HepG2 (cell line): ENCODE measurements around the gene MST1R. TPM values are rescaled to one million over a fixed set of nuclear protein-coding genes. Genes with fewer than 3 reads are reported as not detected.

Experiments used
- CC2D1A ChIP-seq: sonication (generic); formaldehyde crosslinking; IDR thresholded peaks from 2 replicates; pipeline ENCODE4 v1.8.1; 2023; ENCODE audit warnings: mild to moderate bottlenecking, missing genetic modification reagents
- KLF12 ChIP-seq: sonication (generic); formaldehyde crosslinking; IDR thresholded peaks from 2 replicates; pipeline ENCODE4 v1.4.0; 2020; ENCODE audit warnings: missing genetic modification reagents, borderline replicate concordance
- KLF9 ChIP-seq: IDR thresholded peaks from 2 replicates; pipeline ENCODE4 v1.6.1; 2016; ENCODE audit warnings: low read depth
- NFATC3 ChIP-seq: sonication (generic); formaldehyde crosslinking; IDR thresholded peaks from 2 replicates; pipeline ENCODE4 v1.5.1; 2020; ENCODE audit warnings: mild to moderate bottlenecking, missing genetic modification reagents
- NR2F2 ChIP-seq: IDR thresholded peaks from 2 replicates; pipeline ENCODE4 v1.6.1; 2012; ENCODE audit warnings: low read depth, inconsistent platforms, borderline replicate concordance
- REPIN1 ChIP-seq: sonication (generic); formaldehyde crosslinking; IDR thresholded peaks from 2 replicates; pipeline ENCODE4 v1.8.0; 2022; ENCODE audit warnings: missing genetic modification reagents, low read depth, mild to moderate bottlenecking, borderline replicate concordance
- ZEB1 ChIP-seq: IDR thresholded peaks from 2 replicates; pipeline ENCODE4 v1.6.1; 2012; ENCODE audit warnings: mild to moderate bottlenecking, low read depth, inconsistent platforms; ENCODE audit not compliant: insufficient replicate concordance
- ZNF337 ChIP-seq: sonication (generic); formaldehyde crosslinking; IDR thresholded peaks from 2 replicates; pipeline ENCODE4 v1.5.1; 2020; ENCODE audit warnings: missing genetic modification reagents, low read depth, mild to moderate bottlenecking, borderline replicate concordance
- ZNF615 ChIP-seq: sonication (generic); formaldehyde crosslinking; IDR thresholded peaks from 2 replicates; pipeline ENCODE4 v1.5.0; 2020; ENCODE audit warnings: mild to moderate bottlenecking, missing genetic modification reagents, borderline replicate concordance
- polyA plus RNA-seq, 8 experiments: library from polyadenylated mRNA; depleted of rRNA in 3 of 8; stranded (reverse) in 7 of 8; unstranded in 1 of 8; fragments of >200 nt; fragmentation: Illumina TruSeq in 4 of 8; extraction: Trizol in 4 of 8; gene quantifications; 2 replicates each; pipeline versions ENCODE4 v1.2.1 to v1.2.3, GENCODE V29; 2011 to 2016; ENCODE audit warnings: low read depth in 4 of 8, missing spikeins in 1 of 8, mixed read lengths in 1 of 8; ENCODE audit not compliant: insufficient read depth in 1 of 8
- total RNA-seq, 5 experiments: library from RNA; depleted of rRNA; stranded (reverse); fragments of >200 nt; fragmentation: Illumina TruSeq; extraction: Trizol; gene quantifications; 2 replicates each; pipeline ENCODE4 v1.2.3, GENCODE V29; 2016; ENCODE audit warnings: low read depth in 1 of 5
- TF ChIP-seq, protein P1 (sequence below): IDR thresholded peaks from 2 replicates; pipeline ENCODE4 v1.6.1; 2016
- TF ChIP-seq, protein P2 (sequence below): sonication (generic); formaldehyde crosslinking; IDR thresholded peaks from 2 replicates; pipeline ENCODE4 v1.5.1; 2020; ENCODE audit warnings: missing genetic modification reagents, mild to moderate bottlenecking, borderline replicate concordance
- TF ChIP-seq, protein P3 (sequence below): sonication (generic); formaldehyde crosslinking; IDR thresholded peaks from 2 replicates; pipeline ENCODE4 v1.5.1; 2020; ENCODE audit warnings: missing genetic modification reagents, mild to moderate bottlenecking, borderline replicate concordance
- TF ChIP-seq, protein P4 (sequence below): sonication (generic); formaldehyde crosslinking; IDR thresholded peaks from 2 replicates; pipeline ENCODE4 v1.5.0; 2020; ENCODE audit warnings: mild to moderate bottlenecking, missing genetic modification reagents
- TF ChIP-seq, protein P5 (sequence below): IDR thresholded peaks from 2 replicates; pipeline ENCODE4 v1.6.1; 2016; ENCODE audit warnings: missing biosample characterization, missing genetic modification reagents, low read depth
- TF ChIP-seq, protein P6 (sequence below): sonication (generic); formaldehyde crosslinking; IDR thresholded peaks from 2 replicates; pipeline ENCODE4 v1.5.0; 2020; ENCODE audit warnings: mild to moderate bottlenecking, missing genetic modification reagents

MST1R gene
- total and polyA plus RNA-seq, 2 of the 13 experiments (the other 11 are each of a cell fraction or from before 2014, with no cell fraction given): 0.11 to 0.77 TPM

DNA sequence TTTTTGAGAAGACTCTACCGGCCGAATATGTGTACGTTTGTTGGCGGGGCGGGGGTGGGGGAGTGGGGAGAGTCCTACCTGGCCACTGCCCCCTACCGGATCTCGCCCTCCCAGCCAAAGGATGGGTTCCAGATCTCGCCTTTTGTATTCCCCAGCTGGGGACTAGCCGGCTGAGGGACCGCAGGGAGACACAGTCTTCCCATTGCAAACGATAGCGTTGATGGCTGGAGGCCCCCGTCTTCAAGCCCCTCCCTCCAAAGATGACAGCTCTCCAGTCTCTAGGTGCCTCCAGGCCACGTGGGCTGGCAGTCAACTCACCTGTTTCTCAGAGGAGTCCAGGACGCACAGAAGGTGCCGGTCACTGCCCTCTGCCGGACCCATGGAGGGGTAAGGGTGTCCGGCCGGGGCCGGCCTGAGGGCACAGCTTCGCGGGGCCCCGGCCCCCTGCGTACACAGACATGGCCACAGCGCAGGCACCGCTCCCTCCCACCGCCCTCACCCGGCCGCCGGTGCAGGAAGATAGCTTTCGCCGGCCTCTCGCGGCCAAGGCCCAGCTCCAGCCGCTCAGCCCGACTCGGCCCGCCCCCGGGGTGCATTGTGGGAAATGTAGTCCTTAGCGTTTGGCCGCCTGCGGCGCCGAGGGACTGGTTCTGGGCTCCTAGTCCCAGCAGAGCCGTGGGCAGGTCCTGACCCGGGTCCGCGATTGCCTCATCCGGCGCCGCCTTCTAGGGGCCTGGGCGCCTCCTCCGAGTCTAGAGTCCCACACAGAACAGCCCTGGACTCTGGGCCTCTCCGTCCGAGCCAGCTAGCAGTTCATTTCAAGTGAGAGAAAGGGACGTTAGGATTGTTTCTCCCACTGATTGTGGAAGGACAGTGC, 25.9 kb upstream of the MST1R start, which contains the start of gene MON1A (continued):
- TF ChIP-seq, protein P1, sequence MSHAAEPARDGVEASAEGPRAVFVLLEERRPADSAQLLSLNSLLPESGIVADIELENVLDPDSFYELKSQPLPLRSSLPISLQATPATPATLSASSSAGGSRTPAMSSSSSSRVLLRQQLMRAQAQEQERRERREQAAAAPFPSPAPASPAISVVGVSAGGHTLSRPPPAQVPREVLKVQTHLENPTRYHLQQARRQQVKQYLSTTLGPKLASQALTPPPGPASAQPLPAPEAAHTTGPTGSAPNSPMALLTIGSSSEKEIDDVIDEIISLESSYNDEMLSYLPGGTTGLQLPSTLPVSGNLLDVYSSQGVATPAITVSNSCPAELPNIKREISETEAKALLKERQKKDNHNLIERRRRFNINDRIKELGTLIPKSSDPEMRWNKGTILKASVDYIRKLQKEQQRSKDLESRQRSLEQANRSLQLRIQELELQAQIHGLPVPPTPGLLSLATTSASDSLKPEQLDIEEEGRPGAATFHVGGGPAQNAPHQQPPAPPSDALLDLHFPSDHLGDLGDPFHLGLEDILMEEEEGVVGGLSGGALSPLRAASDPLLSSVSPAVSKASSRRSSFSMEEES (CRISPR knock-in tag): peak; percentile 26; the same call in 1 of the 2 replicates
- TF ChIP-seq, protein P2, sequence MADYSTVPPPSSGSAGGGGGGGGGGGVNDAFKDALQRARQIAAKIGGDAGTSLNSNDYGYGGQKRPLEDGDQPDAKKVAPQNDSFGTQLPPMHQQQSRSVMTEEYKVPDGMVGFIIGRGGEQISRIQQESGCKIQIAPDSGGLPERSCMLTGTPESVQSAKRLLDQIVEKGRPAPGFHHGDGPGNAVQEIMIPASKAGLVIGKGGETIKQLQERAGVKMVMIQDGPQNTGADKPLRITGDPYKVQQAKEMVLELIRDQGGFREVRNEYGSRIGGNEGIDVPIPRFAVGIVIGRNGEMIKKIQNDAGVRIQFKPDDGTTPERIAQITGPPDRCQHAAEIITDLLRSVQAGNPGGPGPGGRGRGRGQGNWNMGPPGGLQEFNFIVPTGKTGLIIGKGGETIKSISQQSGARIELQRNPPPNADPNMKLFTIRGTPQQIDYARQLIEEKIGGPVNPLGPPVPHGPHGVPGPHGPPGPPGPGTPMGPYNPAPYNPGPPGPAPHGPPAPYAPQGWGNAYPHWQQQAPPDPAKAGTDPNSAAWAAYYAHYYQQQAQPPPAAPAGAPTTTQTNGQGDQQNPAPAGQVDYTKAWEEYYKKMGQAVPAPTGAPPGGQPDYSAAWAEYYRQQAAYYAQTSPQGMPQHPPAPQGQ (CRISPR knock-in tag): no peak
- TF ChIP-seq ZEB1 (peak; percentile 74), KLF9 (CRISPR knock-in tag) (no peak), KLF12 (peak; percentile 75; the same call in 1 of the 2 replicates), CC2D1A (no peak), ZNF615 (CRISPR knock-in tag) (no peak), NR2F2 (0 out of 2 replicates have a peak, but pooled peaks have one; percentile 69), REPIN1 (CRISPR knock-in tag) (peak; percentile 59; the same call in 1 of the 2 replicates), NFATC3 (CRISPR knock-in tag) (no peak), ZNF337 (peak; percentile 46; the same call in 1 of the 2 replicates)
- TF ChIP-seq, protein P3, sequence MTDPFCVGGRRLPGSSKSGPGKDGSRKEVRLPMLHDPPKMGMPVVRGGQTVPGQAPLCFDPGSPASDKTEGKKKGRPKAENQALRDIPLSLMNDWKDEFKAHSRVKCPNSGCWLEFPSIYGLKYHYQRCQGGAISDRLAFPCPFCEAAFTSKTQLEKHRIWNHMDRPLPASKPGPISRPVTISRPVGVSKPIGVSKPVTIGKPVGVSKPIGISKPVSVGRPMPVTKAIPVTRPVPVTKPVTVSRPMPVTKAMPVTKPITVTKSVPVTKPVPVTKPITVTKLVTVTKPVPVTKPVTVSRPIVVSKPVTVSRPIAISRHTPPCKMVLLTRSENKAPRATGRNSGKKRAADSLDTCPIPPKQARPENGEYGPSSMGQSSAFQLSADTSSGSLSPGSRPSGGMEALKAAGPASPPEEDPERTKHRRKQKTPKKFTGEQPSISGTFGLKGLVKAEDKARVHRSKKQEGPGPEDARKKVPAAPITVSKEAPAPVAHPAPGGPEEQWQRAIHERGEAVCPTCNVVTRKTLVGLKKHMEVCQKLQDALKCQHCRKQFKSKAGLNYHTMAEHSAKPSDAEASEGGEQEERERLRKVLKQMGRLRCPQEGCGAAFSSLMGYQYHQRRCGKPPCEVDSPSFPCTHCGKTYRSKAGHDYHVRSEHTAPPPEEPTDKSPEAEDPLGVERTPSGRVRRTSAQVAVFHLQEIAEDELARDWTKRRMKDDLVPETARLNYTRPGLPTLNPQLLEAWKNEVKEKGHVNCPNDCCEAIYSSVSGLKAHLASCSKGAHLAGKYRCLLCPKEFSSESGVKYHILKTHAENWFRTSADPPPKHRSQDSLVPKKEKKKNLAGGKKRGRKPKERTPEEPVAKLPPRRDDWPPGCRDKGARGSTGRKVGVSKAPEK (CRISPR knock-in tag): peak; percentile 87; the same call in 1 of the 2 replicates
- TF ChIP-seq, protein P4, sequence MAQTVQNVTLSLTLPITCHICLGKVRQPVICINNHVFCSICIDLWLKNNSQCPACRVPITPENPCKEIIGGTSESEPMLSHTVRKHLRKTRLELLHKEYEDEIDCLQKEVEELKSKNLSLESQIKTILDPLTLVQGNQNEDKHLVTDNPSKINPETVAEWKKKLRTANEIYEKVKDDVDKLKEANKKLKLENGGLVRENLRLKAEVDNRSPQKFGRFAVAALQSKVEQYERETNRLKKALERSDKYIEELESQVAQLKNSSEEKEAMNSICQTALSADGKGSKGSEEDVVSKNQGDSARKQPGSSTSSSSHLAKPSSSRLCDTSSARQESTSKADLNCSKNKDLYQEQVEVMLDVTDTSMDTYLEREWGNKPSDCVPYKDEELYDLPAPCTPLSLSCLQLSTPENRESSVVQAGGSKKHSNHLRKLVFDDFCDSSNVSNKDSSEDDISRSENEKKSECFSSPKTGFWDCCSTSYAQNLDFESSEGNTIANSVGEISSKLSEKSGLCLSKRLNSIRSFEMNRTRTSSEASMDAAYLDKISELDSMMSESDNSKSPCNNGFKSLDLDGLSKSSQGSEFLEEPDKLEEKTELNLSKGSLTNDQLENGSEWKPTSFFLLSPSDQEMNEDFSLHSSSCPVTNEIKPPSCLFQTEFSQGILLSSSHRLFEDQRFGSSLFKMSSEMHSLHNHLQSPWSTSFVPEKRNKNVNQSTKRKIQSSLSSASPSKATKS: no peak
- TF ChIP-seq, protein P5, sequence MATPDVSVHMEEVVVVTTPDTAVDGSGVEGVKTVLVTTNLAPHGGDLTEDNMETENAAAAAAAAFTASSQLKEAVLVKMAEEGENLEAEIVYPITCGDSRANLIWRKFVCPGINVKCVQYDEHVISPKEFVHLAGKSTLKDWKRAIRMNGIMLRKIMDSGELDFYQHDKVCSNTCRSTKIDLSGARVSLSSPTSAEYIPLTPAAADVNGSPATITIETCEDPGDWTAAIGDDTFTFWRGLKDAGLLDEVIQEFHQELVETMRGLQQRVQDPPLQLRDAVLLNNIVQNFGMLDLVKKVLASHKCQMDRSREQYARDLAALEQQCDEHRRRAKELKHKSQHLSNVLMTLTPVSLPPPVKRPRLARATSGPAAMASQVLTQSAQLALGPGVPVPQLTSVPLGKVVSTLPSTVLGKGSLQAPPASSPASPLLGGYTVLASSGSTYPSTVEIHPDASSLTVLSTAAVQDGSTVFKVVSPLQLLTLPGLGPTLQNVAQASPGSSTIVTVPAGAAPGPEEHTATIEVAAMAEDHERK (CRISPR knock-in tag): no peak
- TF ChIP-seq, protein P6, sequence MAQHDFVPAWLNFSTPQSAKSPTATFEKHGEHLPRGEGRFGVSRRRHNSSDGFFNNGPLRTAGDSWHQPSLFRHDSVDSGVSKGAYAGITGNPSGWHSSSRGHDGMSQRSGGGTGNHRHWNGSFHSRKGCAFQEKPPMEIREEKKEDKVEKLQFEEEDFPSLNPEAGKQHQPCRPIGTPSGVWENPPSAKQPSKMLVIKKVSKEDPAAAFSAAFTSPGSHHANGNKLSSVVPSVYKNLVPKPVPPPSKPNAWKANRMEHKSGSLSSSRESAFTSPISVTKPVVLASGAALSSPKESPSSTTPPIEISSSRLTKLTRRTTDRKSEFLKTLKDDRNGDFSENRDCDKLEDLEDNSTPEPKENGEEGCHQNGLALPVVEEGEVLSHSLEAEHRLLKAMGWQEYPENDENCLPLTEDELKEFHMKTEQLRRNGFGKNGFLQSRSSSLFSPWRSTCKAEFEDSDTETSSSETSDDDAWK: no peak
